Suprapubic skin (tissue), 4 donors: ENCODE measurements around the gene CDK11A.
"Not testable (repeated sequence)": the region's sequence is repeated elsewhere in the genome, so short reads cannot be mapped to it uniquely, and the experiment has no call there.

Experiments
- CTCF ChIP-seq, 2 donors: fragments of 200-600 bp in 1 of 2; fragments of 450-650 bp in 1 of 2; sonication (generic) in 1 of 2; IDR thresholded peaks; one replicate each; pipeline ENCODE4 v1.5.1; 2016 to 2019; ENCODE audit warnings: antibody characterized with exemption in 2 of 2, mild to moderate bottlenecking in 1 of 2, moderate library complexity in 1 of 2
- EP300 ChIP-seq: sonication (generic); formaldehyde crosslinking; IDR thresholded peaks from one replicate; pipeline ENCODE4 v1.6.1; 2017; ENCODE audit warnings: antibody characterized with exemption
- POLR2A ChIP-seq, 2 donors: fragments of 450-650 bp; IDR thresholded peaks; one replicate each; pipeline ENCODE4 v1.6.1; 2017; ENCODE audit warnings: antibody characterized with exemption in 2 of 2, mild to moderate bottlenecking in 2 of 2, moderate library complexity in 2 of 2
- POLR2AphosphoS5 ChIP-seq, 3 donors: sonication (generic); formaldehyde crosslinking; IDR thresholded peaks; one replicate each; pipeline ENCODE4 v1.6.1; 2017; ENCODE audit warnings: antibody characterized with exemption in 3 of 3

- TF ChIP-seq CTCF (IDR thresholded peaks at IDR 0.05); POLR2A (IDR thresholded peaks at IDR 0.05); EP300; POLR2AphosphoS5 (IDR thresholded peaks at IDR 0.05): not testable (repeated sequence)
Observed at GRCh38 chr1:1704284-1704957, 19.7 kb downstream of the CDK11A start.
